GM13977 (cell line): ENCODE data around the gene COPA.

Experiments used
- DNase-seq: peaks from one replicate; pipeline ENCODE4 v3.0.0; 2012; ENCODE audit warnings: low spot score
- in situ Hi-C: fragments of 300-500 bp; cut with MboI; formaldehyde crosslinking; loops from one replicate; pipeline ENCODE4 v1.12.0; 2022; ENCODE audit warnings: low sequenced_read_pairs, low pct_unique_long_range_greater_than_20kb, mixed read lengths, inconsistent platforms; ENCODE audit not compliant: unreplicated experiment
- TF ChIP-seq, protein P1 (sequence below): IDR thresholded peaks from 2 replicates; pipeline ENCODE4 v1.5.1; 2012; ENCODE audit warnings: mild to moderate bottlenecking, control low read depth; ENCODE audit not compliant: insufficient read depth; ENCODE audit errors: extremely low read depth, missing control alignments

The COPA gene

GRCh38 chr1:160346463-160346862 lies 3.4 kb upstream of the COPA start:
- TF ChIP-seq, protein P1, sequence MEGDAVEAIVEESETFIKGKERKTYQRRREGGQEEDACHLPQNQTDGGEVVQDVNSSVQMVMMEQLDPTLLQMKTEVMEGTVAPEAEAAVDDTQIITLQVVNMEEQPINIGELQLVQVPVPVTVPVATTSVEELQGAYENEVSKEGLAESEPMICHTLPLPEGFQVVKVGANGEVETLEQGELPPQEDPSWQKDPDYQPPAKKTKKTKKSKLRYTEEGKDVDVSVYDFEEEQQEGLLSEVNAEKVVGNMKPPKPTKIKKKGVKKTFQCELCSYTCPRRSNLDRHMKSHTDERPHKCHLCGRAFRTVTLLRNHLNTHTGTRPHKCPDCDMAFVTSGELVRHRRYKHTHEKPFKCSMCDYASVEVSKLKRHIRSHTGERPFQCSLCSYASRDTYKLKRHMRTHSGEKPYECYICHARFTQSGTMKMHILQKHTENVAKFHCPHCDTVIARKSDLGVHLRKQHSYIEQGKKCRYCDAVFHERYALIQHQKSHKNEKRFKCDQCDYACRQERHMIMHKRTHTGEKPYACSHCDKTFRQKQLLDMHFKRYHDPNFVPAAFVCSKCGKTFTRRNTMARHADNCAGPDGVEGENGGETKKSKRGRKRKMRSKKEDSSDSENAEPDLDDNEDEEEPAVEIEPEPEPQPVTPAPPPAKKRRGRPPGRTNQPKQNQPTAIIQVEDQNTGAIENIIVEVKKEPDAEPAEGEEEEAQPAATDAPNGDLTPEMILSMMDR = no peak
- DNase-seq = no peak
- in situ Hi-C loops = no loop called here

GRCh38 chr1:160344936-160345335 lies 1.9 kb upstream of the COPA start:
- in situ Hi-C loops = no loop called here
- DNase-seq = no peak
- TF ChIP-seq, protein P1 = no peak

DNA sequence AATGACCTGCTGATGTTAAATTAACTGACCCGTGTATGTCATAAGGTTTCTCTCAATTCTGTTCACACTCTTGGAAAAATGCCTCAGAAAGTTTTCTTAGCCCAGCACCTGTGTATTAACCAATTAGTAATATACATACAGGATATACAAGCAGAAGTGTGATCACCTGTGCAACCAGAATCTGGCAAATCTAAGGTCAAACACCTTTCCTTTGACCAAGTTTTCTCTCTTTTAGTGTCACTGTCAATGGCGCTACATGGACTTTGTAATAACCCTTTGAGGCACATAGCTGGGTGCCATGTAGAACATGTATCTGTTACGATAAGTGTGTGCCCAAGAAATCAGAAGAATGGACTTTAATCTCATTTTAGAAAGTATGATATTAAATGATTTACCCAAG lies 1.2 kb upstream of the COPA start:
- DNase-seq = no peak
- in situ Hi-C loops = no loop called here
- TF ChIP-seq, protein P1 = no peak

DNA sequence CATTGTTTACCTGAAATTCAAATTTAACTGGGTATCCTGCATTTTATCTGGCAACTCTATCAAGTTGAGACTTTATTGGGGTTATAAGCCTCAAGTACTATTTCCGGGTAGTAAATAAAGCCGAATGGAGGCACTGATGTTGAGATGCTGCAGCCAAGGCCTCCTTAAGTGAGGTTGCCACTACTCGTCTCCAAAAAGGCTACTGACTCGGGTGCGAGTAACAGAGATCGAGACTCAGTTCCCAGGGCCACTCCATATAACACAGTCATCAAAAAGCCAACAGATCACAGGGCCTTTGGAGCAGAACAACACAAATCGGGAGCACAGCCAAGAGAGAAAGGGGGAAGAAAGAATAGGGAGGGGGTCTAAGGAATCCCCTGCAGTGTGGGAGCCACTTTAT lies 524 bp downstream of the COPA start:
- DNase-seq = no peak
- TF ChIP-seq, protein P1 = no peak
- in situ Hi-C loops = no loop called here

- TF ChIP-seq, protein P1 = no peak
- in situ Hi-C loops = no loop called here
- no peak for DNase-seq
These were observed 2.2 kb downstream of the COPA start for GRCh38 chr1:160340866-160341265.

DNA sequence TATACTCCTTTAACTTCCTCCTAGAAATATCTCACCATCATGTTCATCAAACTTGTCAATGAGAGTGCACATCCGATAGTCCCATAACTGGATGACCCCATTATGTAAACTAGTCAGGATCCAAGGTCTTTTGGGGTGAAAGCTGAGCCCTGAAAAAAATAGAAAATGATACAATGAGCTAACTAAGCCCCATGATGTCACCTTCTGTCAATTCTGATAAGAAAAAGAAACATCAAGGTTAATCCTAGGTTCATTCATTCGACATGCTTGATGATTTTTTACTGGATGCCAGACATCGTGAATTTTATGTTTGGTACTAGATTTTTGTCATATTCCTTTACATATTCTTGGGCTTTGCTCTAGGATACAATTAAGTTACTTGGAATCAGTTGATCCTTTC lies 2.9 kb downstream of the COPA start:
- TF ChIP-seq, protein P1 = no peak
- no peak for DNase-seq
- in situ Hi-C loops = no loop called here

DNA sequence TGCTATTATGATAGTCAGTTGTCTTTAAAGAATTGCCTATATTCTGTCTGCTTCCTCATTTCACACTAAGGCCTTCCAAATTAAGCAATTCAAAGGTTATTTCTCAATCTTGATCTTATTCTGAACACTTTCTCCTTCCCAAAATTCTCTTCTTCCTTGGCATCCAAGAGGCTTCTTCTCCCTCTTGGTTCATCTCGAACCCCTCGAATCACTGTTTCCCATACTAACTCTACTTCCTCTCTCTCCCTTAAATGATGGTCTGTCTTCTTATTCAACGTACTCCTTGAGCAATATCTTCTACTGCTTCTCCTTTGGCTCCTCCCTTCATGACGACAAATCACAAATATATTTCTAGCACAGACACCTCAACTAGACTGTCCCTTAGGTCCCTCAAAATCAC lies 4.5 kb downstream of the COPA start:
- in situ Hi-C loops = no loop called here
- no peak for DNase-seq
- TF ChIP-seq, protein P1 = no peak
